Endothelial cell of umbilical vein (primary cell): ENCODE results near the gene LGI2. TPM values are rescaled to one million over a fixed set of nuclear protein-coding genes. Genes with fewer than 3 reads are reported as not detected.

Experiments
- BruUV-seq: library from RNA; stranded (reverse); fragments of 400-500 nt; replicated peaks from 2 replicates; lab custom pipeline; 2021; lab: Mats Ljungman, UMichigan
- CTCF ChIA-PET: fragments of 300-600, 350-600 bp; sonication (Branson Sonifier 250); formaldehyde crosslinking; loops from one replicate; lab custom pipeline; 2021; ENCODE audit warnings: antibody characterized with exemption, inconsistent platforms; lab: Charles Lee
- POLR2A ChIA-PET: fragments of 300-600, 350-600 bp; sonication (Branson Sonifier 250); formaldehyde crosslinking; loops from one replicate; lab custom pipeline; 2021; ENCODE audit warnings: antibody characterized with exemption, inconsistent platforms; lab: Charles Lee
- DNase-seq: peaks from one replicate; pipeline ENCODE4 v3.0.0-alpha.2; 2011; ENCODE audit warnings: low read depth, low spot score
- FAIRE-seq: peaks from 2 replicates; lab custom pipeline; 2011; peaks lifted over from hg19 to GRCh38; lab: Jason Lieb, UNC
- H2AFZ ChIP-seq: 2 replicates; pipeline ENCODE4 v1.6.0; 2012; ENCODE audit warnings: low read depth, low read length, control low read depth, inconsistent platforms
- H3K27ac ChIP-seq: 2 replicates; pipeline ENCODE4 v1.5.1; 2011; ENCODE audit warnings: low read depth, mild to moderate bottlenecking, control low read depth, low read length, moderate library complexity; ENCODE audit not compliant: insufficient read depth
- H3K27me3 ChIP-seq, 2 experiments: 2 replicates each; pipeline versions ENCODE4 v1.6.0 to v1.6.1; 2011; ENCODE audit warnings: low read length in 2 of 2, mixed read lengths in 1 of 2; ENCODE audit not compliant: control insufficient read depth in 2 of 2, insufficient read depth in 2 of 2
- H3K36me3 ChIP-seq, 2 experiments: 2 replicates in 1 of 2; 3 replicates in 1 of 2; pipeline ENCODE4 v1.5.1; 2011; ENCODE audit warnings: low read length in 2 of 2, mild to moderate bottlenecking in 1 of 2, moderate library complexity in 1 of 2; ENCODE audit not compliant: control insufficient read depth in 2 of 2, insufficient read depth in 2 of 2; ENCODE audit errors: extremely low read depth in 1 of 2
- H3K4me1 ChIP-seq: 3 replicates; pipeline ENCODE4 v1.5.1; 2011; ENCODE audit warnings: mild to moderate bottlenecking, low read length; ENCODE audit not compliant: control insufficient read depth, insufficient read depth; ENCODE audit errors: extremely low read depth
- H3K4me2 ChIP-seq: 2 replicates; pipeline ENCODE4 v1.6.1; 2011; ENCODE audit warnings: low read length, control low read depth, mixed read lengths; ENCODE audit not compliant: insufficient read depth
- H3K4me3 ChIP-seq, 3 experiments: fragments of 200-600 bp in 1 of 3; sonication (generic), shearing (Covaris generic) in 1 of 3; replicated peaks in 1 of 3; 2 replicates each; pipeline ENCODE4 v1.5.1; 2011 to 2016; ENCODE audit warnings: control low read depth in 3 of 3, low read length in 3 of 3, mild to moderate bottlenecking in 2 of 3, inconsistent platforms in 1 of 3, low read depth in 1 of 3, moderate library complexity in 1 of 3; ENCODE audit not compliant: insufficient read depth in 1 of 3
- H3K79me2 ChIP-seq: 2 replicates; pipeline ENCODE4 v1.6.0; 2012; ENCODE audit warnings: low read length, inconsistent platforms; ENCODE audit not compliant: control insufficient read depth, insufficient read depth
- H3K9ac ChIP-seq: replicated peaks from 2 replicates; pipeline ENCODE3; 2011; ENCODE audit warnings: low read length, control low read depth; ENCODE audit not compliant: insufficient read depth; ENCODE audit errors: extremely low read depth
- H3K9me1 ChIP-seq: replicated peaks from 3 replicates; pipeline ENCODE4 v1.6.0; 2011; ENCODE audit warnings: mild to moderate bottlenecking, low read length; ENCODE audit not compliant: control insufficient read depth, insufficient read depth; ENCODE audit errors: extremely low read depth
- H3K9me3 ChIP-seq: replicated peaks from 2 replicates; pipeline ENCODE4 v1.5.1; 2012; ENCODE audit warnings: low read length, inconsistent platforms; ENCODE audit not compliant: control insufficient read depth, insufficient read depth
- H4K20me1 ChIP-seq: replicated peaks from 2 replicates; pipeline ENCODE3; 2011; ENCODE audit warnings: mild to moderate bottlenecking, low read length; ENCODE audit not compliant: control insufficient read depth, insufficient read depth; ENCODE audit errors: extremely low read depth
- CTCF ChIP-seq, 2 donors: IDR thresholded peaks; 1 replicate in 1 of 2; 2 replicates in 1 of 2; pipeline ENCODE4 v1.5.1; 2011; ENCODE audit warnings: low read length in 2 of 2, mild to moderate bottlenecking in 2 of 2, moderate library complexity in 2 of 2, control low read depth in 1 of 2, inconsistent platforms in 1 of 2, low read depth in 1 of 2; ENCODE audit not compliant: insufficient read depth in 1 of 2; ENCODE audit errors: extremely low read depth in 1 of 2
- EZH2 ChIP-seq: IDR thresholded peaks from 2 replicates; pipeline ENCODE4 v1.6.1; 2012; ENCODE audit warnings: borderline replicate concordance, low read depth, mild to moderate bottlenecking, moderate library complexity, low read length, inconsistent platforms; ENCODE audit not compliant: severe bottlenecking
- FOS ChIP-seq: IDR thresholded peaks from 2 replicates; pipeline ENCODE4 v1.6.1; 2011; ENCODE audit warnings: mild to moderate bottlenecking, low read length, moderate library complexity, borderline replicate concordance; ENCODE audit not compliant: insufficient read depth
- GATA2 ChIP-seq: IDR thresholded peaks from 2 replicates; pipeline ENCODE4 v1.7.0; 2011; ENCODE audit warnings: low read depth, mild to moderate bottlenecking, moderate library complexity, mixed read lengths, low read length; ENCODE audit not compliant: insufficient read length, insufficient read depth
- JUN ChIP-seq: IDR thresholded peaks from 2 replicates; pipeline ENCODE4 v1.6.1; 2011; ENCODE audit warnings: borderline replicate concordance, low read depth; ENCODE audit not compliant: insufficient read length, insufficient read depth
- MYC ChIP-seq: IDR thresholded peaks from one replicate; pipeline ENCODE4 v1.6.1; 2011; ENCODE audit warnings: mild to moderate bottlenecking, low read depth, low read length
- POLR2A ChIP-seq: IDR thresholded peaks from 2 replicates; pipeline ENCODE4 v1.6.1; 2012; ENCODE audit warnings: low read depth, mild to moderate bottlenecking, control low read depth, low read length
- POLR2AphosphoS5 ChIP-seq: IDR thresholded peaks from 2 replicates; pipeline ENCODE4 v1.6.1; 2012; ENCODE audit warnings: low read depth, mild to moderate bottlenecking, control low read depth, low read length, moderate library complexity; ENCODE audit not compliant: insufficient read depth
- dilution Hi-C: fragments of 300-500 bp; cut with MboI; formaldehyde crosslinking; loops from one replicate; pipeline ENCODE4 v1.15.0; 2019; ENCODE audit warnings: low sequenced_read_pairs; ENCODE audit not compliant: extremely low pct_ligation_motif_present
- intact Hi-C: fragments of 100-400 bp; cut with micrococcal nuclease; formaldehyde crosslinking; loops from one replicate; pipeline ENCODE4 v1.10.0; 2022
- polyA plus RNA-seq, 4 experiments: library from polyadenylated mRNA; depleted of rRNA in 3 of 4; stranded (reverse) in 3 of 4; unstranded in 1 of 4; fragments of >200 nt; gene quantifications; 2 replicates each; pipeline versions ENCODE4 v1.2.1 to v1.2.3, GENCODE V29; 2011 to 2012; ENCODE audit warnings: missing spikeins in 1 of 4
- total RNA-seq: library from RNA; stranded (reverse); gene quantifications from 2 replicates; pipeline ENCODE4 v1.2.3, GENCODE V29; 2021

The LGI2 gene
- total and polyA plus RNA-seq, 2 donors (not counting 3 experiments of a cell fraction or from before 2014, with no cell fraction given) = not detected

- no TSS peak for BruUV-seq
- POLR2A ChIA-PET = no interaction called here
These were observed 74.7 kb downstream of the LGI2 start for GRCh38 chr4:24956091-24956490.

More at GRCh38 chr4:24956091-24956490, 74.7 kb downstream of the LGI2 start:
- Histone ChIP-seq H3K9me1 (no peaks in the 10 kb centered on the region), H3K4me1 (no peaks in the 10 kb centered on the region), H3K9ac (no peak overlapping the region), H2AFZ (no peak overlapping the region), H3K27ac (no peak overlapping the region), H3K27me3 (peaks cover 0 to 2% of the 10 kb centered on the region in 2 experiments), H4K20me1 (no peaks in the 10 kb centered on the region), H3K79me2 (no peaks in the 10 kb centered on the region), H3K36me3 (no peaks in the 10 kb centered on the region), H3K4me3 (no peak overlapping the region), H3K9me3 (no peaks in the 10 kb centered on the region), H3K4me2 (no peak overlapping the region)
- CTCF ChIA-PET = no interaction called here
- FAIRE-seq = no peak
- intact Hi-C loops = no loop called here
- dilution Hi-C loops = no loop called here
- TF ChIP-seq JUN (no peak), POLR2A (no peak), MYC (no peak), GATA2 (no peak), EZH2 (no peak), FOS (no peak), POLR2AphosphoS5 (no peak), CTCF (IDR thresholded peaks at IDR 0.05; ENCODE audit: extremely low read depth in 1 of 2, insufficient read depth in 1 of 2, low read depth in 1 of 2, low read length in 2 of 2) (no peak)
- DNase-seq = no peak
